Activated CD8-positive, alpha-beta memory T cell treated with anti-CD3 and anti-CD28 coated beads, Interleukin-2, amount 50 U/mL, for 4 hours (primary cell): ENCODE measurements around the gene THAP8.

ENCODE experiments used
- DNase-seq: peaks from one replicate; pipeline ENCODE4 v3.0.0-alpha.2; 2020

Gene THAP8

DNA sequence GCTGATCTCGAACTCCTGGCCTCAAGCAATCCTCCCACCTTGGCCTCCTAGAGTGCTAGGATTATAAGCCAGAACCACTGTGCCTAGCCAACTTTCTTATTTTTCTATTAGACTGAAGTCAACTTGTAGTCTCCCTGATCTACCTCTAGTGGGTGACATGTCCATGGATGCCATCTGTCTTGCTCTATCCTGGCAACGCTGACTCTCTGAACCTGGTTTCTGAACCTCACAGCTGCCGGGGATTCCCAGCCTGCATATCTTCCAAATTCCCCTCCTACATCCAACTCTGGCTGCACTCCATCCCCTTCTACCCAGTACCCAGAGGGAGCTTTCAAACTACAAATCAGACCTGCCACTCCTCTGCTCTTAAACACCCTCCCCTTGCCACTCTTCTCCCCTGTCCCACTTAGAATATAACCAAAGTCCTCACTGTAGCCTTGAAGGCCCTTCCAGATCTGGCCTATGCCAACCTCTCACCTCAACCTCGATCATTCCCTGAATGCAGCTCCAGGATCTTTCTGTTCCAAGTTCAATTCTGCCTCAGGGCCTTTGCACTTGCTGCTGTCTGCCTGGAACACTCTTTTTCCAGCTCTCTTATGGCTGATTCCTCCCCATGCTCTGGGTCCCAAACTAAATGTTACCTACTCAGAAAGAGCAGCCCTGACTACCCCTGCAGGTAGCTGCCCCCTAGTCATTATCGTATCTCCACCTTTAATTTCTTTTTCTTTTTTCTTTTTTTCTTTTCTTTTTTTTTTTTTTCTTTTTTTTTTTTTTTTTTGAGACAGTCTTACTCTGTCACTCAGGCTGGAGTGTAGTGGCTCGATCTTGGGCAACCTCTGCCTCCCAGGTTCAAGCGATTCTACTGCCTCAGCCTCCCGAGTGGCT lies 23.6 kb downstream of the THAP8 start:
- DNase-seq, result no peak

GRCh38 chr19:36028313-36029041 lies 25.6 kb downstream of the THAP8 start:
- no peak for DNase-seq

DNA sequence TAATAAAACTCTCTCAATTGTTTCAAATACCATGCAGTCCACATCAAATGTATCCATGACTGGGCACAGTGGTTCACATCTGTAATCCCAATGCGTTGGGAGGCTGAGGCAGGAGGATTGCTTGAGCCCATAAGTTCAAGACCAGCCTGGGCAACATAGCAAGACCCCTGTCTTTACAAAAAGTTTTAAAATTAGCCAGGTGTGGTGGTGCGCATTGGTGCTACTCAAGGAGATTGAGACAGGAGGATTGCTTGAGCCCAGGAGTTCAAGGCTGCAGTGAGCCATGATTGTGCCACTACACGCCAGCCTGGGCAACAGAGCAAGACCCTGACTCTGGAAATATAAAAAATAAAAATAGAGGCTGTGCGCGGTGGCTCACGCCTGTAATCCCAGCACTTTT lies 26.4 kb downstream of the THAP8 start:
- no peak for DNase-seq

DNA sequence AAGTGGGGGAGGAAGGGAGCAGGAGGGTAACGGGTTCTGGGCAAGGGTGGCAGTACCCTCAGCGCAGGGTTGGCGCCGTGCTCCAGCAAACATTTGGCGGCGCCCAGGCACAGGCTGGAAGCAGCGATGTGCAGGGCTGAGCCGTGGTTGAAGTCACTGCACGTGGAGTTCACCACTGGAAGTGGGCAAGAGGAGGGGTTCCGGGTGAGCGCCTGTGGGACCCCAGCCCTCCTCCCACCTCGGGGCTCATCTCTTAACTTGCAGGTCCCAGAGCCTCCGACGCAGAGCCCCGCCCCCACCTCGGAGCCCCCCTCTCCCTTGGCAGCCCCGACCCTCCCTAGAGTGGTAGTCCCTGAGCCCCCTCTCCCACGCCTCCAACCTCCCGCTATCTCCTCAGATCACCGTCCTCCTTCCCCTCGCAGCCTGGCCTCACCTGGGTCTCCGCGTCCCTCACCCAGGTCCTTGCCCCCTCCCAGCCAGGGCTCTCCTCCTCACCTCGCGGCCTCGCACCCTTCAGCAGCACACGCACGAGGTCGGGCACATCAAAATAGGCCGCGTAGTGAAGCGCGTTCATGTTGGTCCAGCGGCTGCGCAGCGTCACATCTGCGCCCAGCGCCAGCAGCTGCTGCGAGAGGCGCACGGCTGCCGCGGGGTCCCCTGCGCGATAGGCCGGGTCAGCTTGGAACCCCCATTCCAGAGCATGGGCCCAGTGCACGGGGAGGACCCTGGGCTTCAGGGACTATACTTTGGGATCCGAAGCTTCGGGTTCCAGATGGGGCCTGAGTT lies 27.8 kb downstream of the THAP8 start:
- no peak for DNase-seq

DNA sequence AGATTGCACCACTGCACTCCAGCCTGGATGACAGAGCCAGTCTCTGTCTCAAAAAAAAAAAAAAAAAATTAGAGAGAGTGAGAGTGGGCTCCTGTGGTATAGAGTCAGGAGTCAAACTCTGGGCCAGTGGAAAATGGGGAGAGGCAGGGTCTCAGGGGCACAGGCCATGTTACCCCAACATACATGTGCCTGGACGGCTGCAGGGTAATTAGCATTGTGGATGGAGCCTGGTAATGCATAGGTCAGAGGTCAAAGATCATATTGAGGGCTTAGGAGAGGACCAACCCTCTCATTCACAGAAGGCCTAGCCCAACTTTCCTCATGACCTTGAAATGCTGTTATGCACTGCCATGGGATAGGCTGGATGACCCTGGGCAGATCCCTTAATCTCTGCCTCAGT lies 28.5 kb downstream of the THAP8 start:
- no peak for DNase-seq

DNA sequence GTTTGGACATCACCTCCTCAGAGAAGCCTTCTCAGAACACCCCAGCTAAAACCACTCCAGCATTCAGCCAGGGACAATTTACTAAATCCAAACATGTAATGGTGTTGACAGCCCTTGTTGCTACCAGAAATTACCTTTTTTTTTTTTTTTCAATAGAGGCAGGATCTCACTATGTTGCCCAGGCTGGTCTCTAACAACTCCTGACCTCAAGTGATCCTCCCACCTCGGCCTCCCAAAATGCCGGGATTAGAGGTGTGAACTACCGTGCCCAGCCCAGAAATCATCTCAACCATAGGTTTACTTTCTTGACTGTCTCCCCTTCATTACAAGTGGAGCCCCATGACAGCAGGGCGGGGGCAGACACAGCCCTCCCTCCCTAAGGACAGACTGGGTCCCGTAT lies 30.7 kb downstream of the THAP8 start:
- no peak for DNase-seq

- no peak for DNase-seq
Measured at GRCh38 chr19:36019061-36019670, 34.9 kb downstream of the THAP8 start.

DNA sequence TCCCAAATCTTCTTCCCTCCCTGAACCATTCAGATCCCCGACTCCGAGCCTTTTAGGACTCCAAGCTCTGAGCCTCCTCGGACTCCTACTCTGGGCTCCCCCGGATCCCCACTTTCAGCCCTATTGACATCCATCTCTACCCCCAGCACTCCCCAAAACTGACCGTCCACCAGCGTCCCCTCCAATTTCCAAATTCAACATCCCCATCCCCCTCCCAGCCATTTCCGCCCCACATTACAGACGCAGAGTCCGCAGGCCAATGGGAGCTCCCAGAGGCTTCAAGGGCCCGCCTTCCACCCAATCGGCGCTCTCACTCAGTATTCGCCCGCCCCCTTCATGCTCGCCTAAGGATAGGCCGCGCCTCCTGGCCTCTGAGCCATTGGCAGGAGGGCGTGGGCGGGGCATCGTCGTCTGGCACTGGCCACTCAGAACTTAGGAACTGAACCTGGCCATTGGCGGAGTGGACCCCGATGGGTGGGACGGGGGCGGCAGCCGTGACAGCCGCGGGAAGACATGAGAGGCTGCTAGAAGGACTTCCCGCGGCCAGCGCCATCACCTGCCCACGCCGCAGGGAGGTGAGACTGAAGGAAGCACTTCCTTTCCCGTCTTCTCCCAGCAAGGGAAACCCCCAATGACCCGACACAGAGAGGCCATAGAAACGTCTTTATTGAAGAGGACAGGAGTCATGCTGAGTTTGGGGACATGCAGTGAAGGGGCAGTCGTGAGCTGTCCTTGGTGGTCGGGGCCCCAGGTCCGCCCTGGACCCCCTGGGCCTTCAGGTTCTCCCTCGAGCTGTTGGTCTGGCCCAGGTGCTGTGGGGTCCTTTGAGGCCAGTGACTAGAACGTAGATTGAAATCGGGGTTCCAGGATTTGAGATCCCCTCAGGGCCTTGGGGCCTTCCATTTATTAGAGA lies 39.8 kb downstream of the THAP8 start, which contains the start of gene ALKBH6:
Gene ALKBH6 (minus strand): TSS at position 202 of the 913 bp plus-strand sequence. CDS start 816 bp downstream, outside the sequence.
- peak; percentile 99 for DNase-seq

DNA sequence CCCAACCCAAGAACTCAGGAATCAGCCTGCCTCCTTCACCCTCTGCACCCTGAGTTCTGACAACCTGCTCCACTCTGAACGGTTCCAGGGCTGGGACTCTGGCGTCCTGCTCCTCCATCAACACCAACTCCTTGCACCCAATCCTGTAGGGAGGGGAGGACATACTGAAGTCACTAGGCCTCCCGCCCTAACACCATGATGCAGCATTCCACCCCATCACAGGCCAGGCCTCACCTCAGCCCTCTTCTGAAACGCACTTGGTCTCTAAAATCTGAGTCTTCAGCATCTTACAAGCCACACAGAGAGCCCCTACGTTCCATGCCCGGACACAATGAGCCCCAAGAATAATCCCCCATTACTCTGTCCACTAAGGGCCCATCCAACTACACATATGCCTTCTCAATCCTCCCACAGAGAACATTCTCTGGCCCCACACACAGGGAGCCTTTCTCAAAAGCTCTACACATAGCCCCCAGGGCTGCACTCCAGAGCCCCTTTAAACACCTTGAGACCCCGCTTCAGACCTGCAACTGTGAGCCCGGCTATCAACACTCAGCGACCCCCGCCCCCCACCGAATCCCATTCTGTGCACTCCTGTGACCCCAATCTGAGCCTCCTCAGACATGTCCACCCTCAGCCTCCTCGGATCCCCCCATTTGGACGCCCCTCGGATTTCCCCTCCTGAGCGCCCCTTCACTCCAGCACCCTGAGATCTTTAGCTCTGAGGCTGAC lies 40.6 kb downstream of the THAP8 start:
- DNase-seq, result no peak

- DNase-seq, result no peak
Measured at GRCh38 chr19:36010402-36010801, 43.7 kb downstream of the THAP8 start.

DNA sequence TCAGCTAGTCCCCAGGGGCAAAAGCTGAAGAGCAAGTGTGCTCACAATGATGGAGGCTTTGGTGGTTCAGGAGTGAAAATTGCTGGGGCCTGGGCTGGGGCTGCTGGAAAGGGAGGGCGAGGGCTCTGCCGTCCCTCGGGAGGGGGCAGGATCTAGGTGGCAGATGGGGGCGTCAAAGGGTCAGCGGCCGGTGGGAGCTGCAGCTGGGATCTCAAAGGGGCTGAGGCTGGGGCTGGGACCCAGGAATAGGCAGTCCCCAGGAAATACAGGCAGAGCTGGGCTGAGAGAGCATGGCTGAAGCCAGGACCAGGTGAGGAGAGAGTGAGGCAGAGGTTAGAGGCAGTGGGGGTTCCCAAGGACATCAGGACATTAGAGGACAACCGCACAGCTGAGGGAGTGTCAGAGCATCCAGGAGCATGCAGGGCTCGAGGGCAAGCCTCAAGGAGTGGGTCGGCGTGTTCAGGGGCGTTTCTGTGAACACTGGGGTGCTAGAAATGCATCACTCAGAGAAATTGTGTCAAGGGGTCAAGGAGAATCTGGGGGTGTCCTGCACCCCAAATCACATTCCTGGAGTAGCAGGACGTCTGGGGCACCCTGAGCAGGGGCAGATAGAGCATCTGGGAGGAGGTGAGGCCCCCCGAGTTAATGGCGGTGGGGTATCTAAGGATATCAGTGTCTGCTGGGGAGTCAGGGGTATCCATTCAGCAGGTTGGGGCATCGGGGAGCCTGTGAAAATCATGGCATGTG lies 44.3 kb downstream of the THAP8 start:
- no peak for DNase-seq

- peak; percentile 43 for DNase-seq
Measured at GRCh38 chr19:36009220-36009619, 44.9 kb downstream of the THAP8 start.

- DNase-seq, result no peak
Measured at GRCh38 chr19:36008336-36008978, 45.6 kb downstream of the THAP8 start, which contains the start of gene SYNE4. SYNE4 (minus strand) TSS chr19:36008813; CDS start chr19:36008681, 132 bp downstream.

- no peak for DNase-seq
Measured at GRCh38 chr19:36006955-36007354, 47.1 kb downstream of the THAP8 start.

GRCh38 chr19:36003284-36003683 lies 50.8 kb downstream of the THAP8 start:
- no peak for DNase-seq

DNA sequence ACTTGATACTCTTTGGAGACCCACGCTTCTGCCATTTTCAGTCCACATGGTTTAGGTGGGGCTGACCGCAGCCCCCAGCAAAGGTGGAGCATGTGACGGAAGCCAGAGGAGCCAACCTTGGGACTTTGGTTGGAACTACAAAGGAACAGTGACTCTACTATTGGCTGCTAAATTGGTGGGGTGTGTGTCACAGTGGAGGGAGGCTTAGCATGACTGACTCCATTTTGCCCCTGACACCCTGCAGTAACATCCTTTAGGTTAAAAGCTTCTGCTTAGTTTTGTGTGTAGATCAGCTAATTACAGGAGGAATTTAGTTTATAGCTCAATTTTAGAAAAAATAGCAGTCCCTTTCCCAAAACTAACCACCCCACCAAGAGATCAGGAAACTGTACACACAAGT lies 52.5 kb downstream of the THAP8 start:
- no peak for DNase-seq

GRCh38 chr19:35996777-35997176 lies 57.3 kb downstream of the THAP8 start:
- DNase-seq, result no peak

GRCh38 chr19:35995048-35995993 lies 58.8 kb downstream of the THAP8 start, which contains the start of gene SDHAF1:
SDHAF1 (plus strand) TSS chr19:35995188; CDS start chr19:35995275, 87 bp downstream.
- peak; percentile 94 for DNase-seq
